Right lung (tissue), 10 donors: ENCODE measurements around the gene LAYN. TPM values are rescaled to one million over a fixed set of nuclear protein-coding genes. Genes with fewer than 3 reads are reported as not detected.

Source experiments
- DNase-seq, 2 donors: peaks; one replicate each; pipeline ENCODE4 v3.0.0-alpha.2; 2013
- long read RNA-seq, 8 donors: transcript quantifications; one replicate each; lab custom pipeline, GENCODE V29; 2026
- polyA plus RNA-seq, 5 donors: library from polyadenylated mRNA; unstranded; fragments of 120-200 nt; gene quantifications; one replicate each; pipeline versions ENCODE4 v1.2.1 to v1.2.3, GENCODE V29; 2013; ENCODE audit warnings: inconsistent platforms in 1 of 5, low replicate concordance in 1 of 5; ENCODE audit not compliant: insufficient read length in 5 of 5, insufficient read depth in 1 of 5

The LAYN gene
- 10 to 100 TPM; 11.5 to 18.7 (median 16.9) TPM for polyA plus RNA-seq
- long read RNA-seq, donor 1, partial matches to known transcripts, result 0 of 8 reads
- long read RNA-seq, donor 1, other reads (novel, unspliced or antisense), result 0 of 8 reads
- long read RNA-seq, donor 2, result 0 reads
- long read RNA-seq, donor 3, partial matches to known transcripts, result 12 of 14 reads
- long read RNA-seq, donor 3, other reads (novel, unspliced or antisense), result 0 of 14 reads
- long read RNA-seq, donor 4, partial matches to known transcripts, result 0 of 2 reads
- long read RNA-seq, donor 4, other reads (novel, unspliced or antisense), result 0 of 2 reads
- long read RNA-seq, donor 5, partial matches to known transcripts, result 0 of 5 reads
- long read RNA-seq, donor 5, other reads (novel, unspliced or antisense), result 0 of 5 reads
- long read RNA-seq, donor 6, partial matches to known transcripts, result 0 of 5 reads
- long read RNA-seq, donor 6, other reads (novel, unspliced or antisense), result 0 of 5 reads
- long read RNA-seq, donor 7, partial matches to known transcripts, result 0 of 1 reads
- long read RNA-seq, donor 7, other reads (novel, unspliced or antisense), result 0 of 1 reads
- long read RNA-seq, donor 8, partial matches to known transcripts, result 0 of 3 reads
- long read RNA-seq, donor 8, other reads (novel, unspliced or antisense), result 0 of 3 reads

GRCh38 chr11:111540114-111540936, at the start of gene LAYN:
Gene LAYN, plus strand, starts transcription at chr11:111540720. Its CDS starts 124 bp downstream, at chr11:111540844.
- peak; percentile 60 to 63 for DNase-seq

GRCh38 chr11:111494040-111494439, 46.5 kb upstream of the LAYN start:
- DNase-seq, result no peak

GRCh38 chr11:111499483-111499882, 41.0 kb upstream of the LAYN start:
- DNase-seq, result no peak

GRCh38 chr11:111500481-111500880, 40.0 kb upstream of the LAYN start:
- no peak for DNase-seq

GRCh38 chr11:111502611-111503010, 37.9 kb upstream of the LAYN start:
- no peak for DNase-seq

GRCh38 chr11:111510311-111510710, 30.2 kb upstream of the LAYN start:
- no peak for DNase-seq

GRCh38 chr11:111512296-111513239, 28.0 kb upstream of the LAYN start, which contains the start of gene BTG4:
Gene BTG4, minus strand, starts transcription at chr11:111512386. Its CDS starts 13,610 bp downstream, at chr11:111498776.
- DNase-seq, result no peak

- DNase-seq, result no peak
Observed at GRCh38 chr11:111513240-111513605, 27.3 kb upstream of the LAYN start.

GRCh38 chr11:111514216-111515031, 26.1 kb upstream of the LAYN start, which contains the start of gene HOATZ:
Gene HOATZ, plus strand, starts transcription at chr11:111514778. Its CDS starts 7 bp downstream, at chr11:111514785.
- DNase-seq, result peak in 1 of 2 donors; percentile 24

- DNase-seq, result no peak
Observed at GRCh38 chr11:111515591-111515990, 24.9 kb upstream of the LAYN start.

- no peak for DNase-seq
Observed at GRCh38 chr11:111518668-111519067, 21.9 kb upstream of the LAYN start.

- no peak for DNase-seq
Observed at GRCh38 chr11:111520560-111520959, 20.0 kb upstream of the LAYN start.

- DNase-seq, result no peak
Observed at GRCh38 chr11:111521135-111521534, 19.4 kb upstream of the LAYN start.

GRCh38 chr11:111522426-111522825, 18.1 kb upstream of the LAYN start:
- no peak for DNase-seq

GRCh38 chr11:111523343-111523742, 17.2 kb upstream of the LAYN start:
- DNase-seq, result no peak

GRCh38 chr11:111524056-111524455, 16.5 kb upstream of the LAYN start:
- no peak for DNase-seq

- DNase-seq, result no peak
Observed at GRCh38 chr11:111525456-111525855, 15.1 kb upstream of the LAYN start.

GRCh38 chr11:111526501-111526900, 14.0 kb upstream of the LAYN start:
- DNase-seq, result no peak

GRCh38 chr11:111527279-111527678, 13.2 kb upstream of the LAYN start:
- DNase-seq, result no peak

- DNase-seq, result no peak
Observed at GRCh38 chr11:111528557-111528956, 12.0 kb upstream of the LAYN start.
